HG03039 (cell line): Measurements from ENCODE around the gene CRISPLD2.
"Not testable (repeated sequence)": the region's sequence is repeated elsewhere in the genome, so short reads cannot be mapped to it uniquely, and the experiment has no call there.

ENCODE experiments used
- ATAC-seq: cut with Tn5 transposase; IDR thresholded peaks from one replicate; pipeline ENCODE4 v1.9.1; 2021; ENCODE audit warnings: mild to moderate bottlenecking, moderate library complexity; ENCODE audit not compliant: unreplicated experiment

CRISPLD2 gene

GRCh38 chr16:84821728-84822689 lies 2.2 kb downstream of the CRISPLD2 start:
- ATAC-seq, result no peak

GRCh38 chr16:84822990-84823389 lies 3.2 kb downstream of the CRISPLD2 start:
- no peak for ATAC-seq

DNA sequence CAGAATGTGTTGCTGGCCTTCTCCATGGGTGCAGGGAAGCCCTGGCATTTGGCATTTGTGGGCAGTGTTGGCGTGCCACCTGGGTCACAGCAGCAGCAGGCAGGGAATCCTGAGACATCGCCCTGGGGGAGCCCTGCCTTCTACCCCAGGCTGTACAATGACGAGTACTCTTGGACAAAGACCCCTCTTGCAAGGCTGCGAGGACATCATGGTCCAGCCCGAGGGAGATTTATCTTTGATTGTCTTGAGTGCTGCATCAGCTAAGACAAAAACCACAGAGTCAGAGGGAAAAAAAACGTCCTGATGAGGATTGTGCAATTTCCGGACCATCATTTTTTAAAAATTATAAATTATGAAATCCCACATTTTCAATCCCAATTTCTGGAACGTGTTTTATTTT lies 3.7 kb downstream of the CRISPLD2 start:
- ATAC-seq, result no peak

DNA sequence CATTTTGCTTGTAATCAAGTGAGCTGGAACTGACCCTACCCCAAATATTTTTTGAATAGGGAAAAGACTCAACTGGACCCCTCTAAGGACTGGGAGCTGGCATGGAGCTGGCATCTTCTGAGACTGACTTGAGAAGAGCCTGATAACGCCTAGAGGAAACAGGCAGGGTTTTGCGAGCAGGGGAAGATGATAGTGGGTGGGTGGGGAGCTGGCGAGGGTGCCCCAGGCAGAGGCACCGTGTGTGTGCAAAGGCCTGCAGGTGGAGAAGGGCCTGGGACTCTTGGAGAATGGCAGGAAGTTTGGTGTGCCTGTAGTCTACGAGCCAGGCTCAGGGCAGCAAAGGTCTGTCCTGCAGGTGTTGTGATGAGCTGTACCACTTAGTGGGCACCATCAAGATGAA lies 4.1 kb downstream of the CRISPLD2 start:
- no peak for ATAC-seq

- no peak for ATAC-seq
These were observed 6.2 kb downstream of the CRISPLD2 start for GRCh38 chr16:84825896-84826557.

DNA sequence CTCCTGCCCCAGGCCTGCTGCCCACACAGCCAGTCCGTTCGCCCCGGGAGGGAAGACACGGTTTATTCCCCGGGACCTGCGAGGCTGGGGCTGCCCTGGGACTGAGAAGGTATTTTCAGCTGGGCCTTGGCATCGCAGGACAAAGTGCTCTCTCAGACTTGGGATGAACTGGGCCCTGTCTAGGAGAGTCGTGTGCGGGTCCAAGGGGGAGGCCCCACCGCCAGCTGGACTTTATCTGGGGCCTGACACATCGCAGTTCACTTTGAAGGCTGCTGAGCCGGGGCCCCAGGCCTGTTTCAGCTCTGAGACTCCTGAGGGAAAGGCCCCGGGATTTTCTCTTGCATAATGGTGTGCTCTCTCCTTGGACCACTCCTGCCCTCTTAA lies 6.8 kb downstream of the CRISPLD2 start:
- no peak for ATAC-seq

DNA sequence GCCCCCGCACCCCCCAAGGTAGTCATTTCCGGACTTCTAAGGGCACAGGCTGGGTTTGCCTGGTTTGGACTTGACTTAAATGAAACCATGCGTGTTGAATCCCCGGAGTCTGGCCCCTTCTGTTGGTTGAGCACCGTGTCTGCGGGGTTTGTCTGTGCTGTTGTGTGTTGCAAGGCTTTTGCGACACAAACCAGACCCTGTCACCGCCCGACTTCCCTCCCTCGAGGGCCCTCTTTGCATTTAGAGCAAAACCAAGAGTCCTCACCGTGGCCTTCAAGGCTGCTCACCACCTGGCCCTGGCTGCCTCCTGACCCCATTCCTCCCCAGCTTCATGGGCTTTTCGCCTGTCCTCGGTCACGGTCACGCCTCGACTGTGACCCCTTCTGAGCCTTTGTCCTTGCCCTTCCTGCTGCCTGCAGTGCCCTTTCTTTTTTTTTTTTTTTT lies 7.4 kb downstream of the CRISPLD2 start:
- ATAC-seq, result no peak

DNA sequence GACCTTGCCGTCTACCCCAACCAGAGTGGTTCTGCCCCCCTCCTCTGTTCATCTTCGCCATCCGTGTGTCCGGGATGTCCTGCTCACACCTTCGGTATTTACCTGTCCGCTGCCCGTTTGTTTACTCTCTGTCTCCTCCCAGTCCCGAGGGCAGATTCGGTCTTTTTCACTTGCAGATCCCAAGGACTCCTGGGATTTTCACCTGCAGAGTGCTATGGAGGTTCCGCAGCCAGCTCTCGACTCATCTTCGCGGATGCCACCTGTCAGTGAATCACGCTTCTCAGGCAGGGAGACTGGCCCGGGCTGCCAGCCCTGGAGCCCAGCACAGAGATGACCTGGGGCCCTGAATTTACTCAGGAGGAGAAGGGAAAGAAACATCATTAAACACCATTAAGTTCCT lies 8.1 kb downstream of the CRISPLD2 start:
- ATAC-seq, result no peak

- ATAC-seq, result no peak
These were observed 8.5 kb downstream of the CRISPLD2 start for GRCh38 chr16:84828322-84828721.

DNA sequence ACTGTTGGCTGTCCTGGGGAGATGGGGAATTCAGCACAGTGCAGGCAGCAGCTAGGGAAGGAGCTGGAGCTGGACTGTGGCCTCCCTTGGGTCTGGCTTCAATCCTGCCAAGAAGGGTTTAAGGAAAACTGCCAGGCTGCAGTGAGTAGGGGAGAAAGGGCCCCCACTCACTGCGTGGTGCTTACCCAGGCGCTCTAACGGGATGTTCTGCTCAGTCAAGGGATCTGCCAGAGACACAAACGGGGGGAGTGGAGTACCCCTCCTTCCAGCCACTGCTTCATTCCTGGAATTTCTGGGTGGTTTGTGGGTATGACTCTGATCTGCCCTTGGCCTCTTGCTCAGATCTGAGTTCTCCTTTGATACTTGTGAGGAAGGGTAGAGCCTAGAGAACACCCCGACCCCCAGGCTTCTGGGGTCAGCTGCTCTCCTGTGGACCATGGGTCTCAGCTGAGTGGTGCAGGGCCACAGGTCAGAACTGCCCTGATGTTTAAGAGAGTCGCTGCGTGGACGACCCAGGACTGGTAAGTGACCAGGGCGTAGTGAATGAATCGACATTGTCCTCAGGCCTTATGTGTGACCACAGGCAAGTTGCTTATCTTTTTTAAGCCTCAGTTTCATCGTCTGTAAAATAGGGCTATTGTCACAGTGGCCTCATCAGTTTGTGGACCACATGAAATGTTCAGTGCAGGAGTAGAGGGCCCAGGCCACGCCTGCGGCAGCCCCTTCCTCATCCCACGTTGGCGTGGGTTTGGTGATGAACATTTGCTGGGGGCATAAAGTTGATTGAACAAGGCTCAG lies 9.6 kb downstream of the CRISPLD2 start:
- ATAC-seq, result no peak

DNA sequence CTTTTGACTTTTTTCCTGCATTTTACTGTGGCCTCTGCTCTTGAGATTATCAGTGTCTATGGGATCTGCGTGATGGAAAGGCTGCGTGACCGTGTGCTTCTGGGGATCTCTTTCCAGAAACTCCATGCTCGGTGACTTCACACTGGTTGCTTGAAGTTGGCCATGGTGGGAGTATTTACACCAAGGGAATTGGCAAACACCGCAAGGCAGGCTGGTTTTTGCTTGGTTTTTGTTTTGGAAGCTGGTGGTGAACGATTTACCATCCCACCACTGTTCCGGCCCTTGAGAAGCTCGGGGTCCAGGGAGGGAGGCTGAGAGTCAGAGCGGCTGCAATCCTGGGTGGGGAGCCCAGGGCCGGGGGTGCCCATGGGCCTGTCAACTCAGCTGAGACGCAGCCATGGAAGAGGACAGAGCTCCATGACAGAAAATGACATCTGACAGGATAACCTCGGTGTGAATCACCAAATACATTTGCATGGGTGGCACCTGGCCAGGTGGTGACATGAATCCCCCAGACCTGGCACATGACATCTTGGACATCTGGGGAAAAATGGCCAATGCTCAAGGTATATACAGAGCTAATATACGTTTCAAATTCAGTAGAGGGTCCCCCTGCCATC lies 11.1 kb downstream of the CRISPLD2 start:
- no peak for ATAC-seq

DNA sequence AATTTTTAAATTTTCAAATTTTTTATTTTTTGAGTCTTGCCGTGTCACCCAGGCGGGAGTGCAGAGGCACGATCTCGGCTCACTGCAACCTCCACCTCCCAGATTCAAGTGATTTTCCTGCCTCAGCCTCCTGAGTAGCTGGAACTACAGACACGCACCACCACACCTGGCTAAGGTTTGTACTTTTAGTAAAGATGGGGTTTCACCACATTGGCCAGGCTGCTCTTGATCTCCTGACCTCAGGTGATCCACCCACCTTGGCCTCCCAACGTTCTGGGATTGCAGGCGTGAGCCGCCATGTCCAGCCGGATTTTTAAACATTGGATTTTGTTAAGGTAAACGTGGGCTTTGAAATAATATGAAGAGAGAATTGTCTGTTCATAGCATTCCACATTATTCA lies 11.9 kb downstream of the CRISPLD2 start:
- ATAC-seq, result not testable (repeated sequence)

DNA sequence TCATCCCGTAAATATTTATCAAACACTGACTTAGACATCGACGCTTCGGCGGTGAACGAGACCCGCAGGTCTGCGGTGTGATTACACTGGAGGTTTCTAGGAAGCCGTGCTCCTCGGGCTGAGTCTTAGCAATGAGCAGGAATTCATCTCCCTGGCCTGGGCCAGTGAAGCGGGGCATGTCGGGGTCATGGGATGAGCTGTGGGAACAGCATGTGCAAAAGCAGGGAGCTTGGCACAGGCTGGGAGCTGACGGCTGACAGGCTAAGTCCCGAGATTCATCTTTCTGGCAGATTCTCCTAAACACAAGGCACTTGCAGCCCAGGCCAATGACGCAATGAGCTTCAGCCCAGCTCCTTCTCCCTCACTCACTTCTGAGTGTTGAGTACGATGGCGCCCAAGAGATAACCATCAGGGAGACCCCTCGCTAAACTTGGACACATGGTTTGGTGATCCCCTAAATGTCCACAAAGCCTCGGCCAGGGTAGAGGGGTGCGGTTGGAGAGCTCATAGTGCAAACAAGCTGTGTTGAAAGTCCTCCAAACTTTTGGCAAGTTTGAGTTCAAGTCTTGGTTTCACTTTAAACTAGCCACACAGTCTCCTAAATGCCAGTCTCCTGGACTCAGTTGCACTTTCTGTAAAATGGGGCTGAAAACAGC lies 12.8 kb downstream of the CRISPLD2 start:
- ATAC-seq, result no peak

DNA sequence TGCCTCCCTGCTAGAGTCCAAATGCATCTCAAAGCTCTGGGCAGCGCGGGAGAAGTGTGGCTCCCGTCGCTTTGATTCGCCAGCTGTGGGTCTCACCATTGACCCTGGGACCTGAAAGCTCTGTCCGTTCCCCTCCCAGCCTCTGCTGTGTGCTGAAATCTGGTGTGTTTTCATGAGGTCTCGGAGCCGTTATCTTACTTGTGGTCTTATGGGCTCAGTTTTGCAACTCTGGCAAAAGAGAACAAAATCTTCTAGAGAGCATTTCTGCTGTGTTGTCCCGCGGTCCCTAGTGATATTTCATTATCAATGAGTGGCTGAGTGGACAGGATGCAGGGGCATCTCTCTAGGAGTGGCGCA lies 13.3 kb downstream of the CRISPLD2 start:
- ATAC-seq, result no peak

DNA sequence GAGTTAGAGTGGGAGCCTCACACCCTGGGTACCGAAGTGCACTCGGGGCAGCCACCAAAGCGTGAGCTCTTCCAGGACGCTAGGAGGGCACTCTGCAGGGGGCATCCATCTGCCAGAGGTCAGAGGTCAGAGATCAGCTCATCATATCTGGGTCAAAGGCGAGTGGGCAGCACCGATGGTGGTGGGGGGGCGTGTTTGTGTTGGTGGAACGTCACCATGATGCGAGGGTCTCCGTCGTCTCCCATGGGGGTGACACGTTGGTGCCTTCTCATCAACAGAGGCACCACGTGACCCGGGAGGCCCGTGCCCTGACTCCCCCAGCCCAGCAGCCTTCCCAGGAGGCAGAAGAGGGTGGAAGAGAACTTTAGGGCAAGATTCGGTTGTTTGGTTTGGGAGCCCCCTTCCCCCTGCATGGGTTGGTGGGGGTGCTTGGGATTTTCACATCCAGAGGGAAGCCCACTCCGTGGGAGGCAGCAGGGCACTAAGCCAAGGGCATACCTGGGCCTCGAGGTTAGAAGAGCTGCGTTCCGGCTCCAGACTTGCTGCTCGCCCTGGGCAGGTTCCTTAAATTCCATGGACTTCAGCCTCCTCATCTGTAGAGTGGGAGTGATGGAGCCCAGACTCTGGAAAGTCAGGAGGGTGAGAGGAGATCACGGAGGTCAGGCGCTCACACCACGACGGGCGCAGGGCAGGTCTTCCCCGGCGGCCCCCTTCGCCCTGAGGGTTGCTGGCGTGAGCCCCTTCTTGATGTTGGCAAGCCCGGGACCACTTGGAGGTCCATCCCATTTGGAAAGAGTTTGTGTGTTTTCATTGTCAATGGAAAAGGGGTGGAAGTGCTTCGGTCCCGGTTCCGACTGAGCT lies 14.0 kb downstream of the CRISPLD2 start:
- ATAC-seq, result no peak

GRCh38 chr16:84834403-84834772 lies 14.6 kb downstream of the CRISPLD2 start:
- ATAC-seq, result no peak

DNA sequence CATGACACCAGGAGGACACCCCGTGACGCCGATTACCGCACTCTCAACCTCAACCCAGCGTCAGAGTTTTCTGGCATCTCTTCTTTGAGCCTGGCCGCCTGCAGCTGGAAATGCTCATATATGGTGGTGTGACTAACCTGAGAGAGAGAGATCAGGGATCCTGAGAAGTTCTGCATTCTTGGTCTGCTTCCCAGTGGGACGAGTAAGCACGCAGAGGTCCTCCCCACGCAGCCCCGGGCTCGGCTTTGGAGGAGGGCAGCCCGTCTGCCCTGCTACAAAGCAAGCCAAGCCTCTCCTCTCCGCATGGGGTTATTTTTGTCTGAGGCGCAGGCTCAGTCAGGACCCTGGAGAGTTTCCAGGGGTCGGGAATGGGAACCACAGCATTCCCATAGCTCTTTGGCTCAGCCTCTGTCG lies 16.5 kb downstream of the CRISPLD2 start:
- ATAC-seq, result no peak

DNA sequence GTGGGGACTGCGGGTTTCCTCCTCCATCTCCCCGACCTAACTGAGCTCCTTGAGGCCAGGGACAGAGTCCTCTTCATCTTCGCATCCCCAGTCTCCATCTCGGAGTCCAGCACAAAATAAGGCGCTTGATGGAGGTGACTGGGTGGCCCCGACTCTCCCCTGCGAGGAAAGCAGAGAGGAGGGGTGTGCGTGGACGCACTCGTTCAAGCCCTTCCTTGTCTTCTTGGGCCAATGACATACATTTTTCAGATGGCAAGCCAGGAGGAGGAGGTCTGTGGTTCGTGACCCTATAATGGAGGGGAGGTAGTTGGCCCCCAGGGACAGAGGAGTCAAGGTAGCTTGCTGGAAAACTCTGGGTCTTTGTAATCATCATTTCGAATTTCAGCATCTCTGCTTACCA lies 17.2 kb downstream of the CRISPLD2 start:
- no peak for ATAC-seq

- no peak for ATAC-seq
These were observed 18.7 kb downstream of the CRISPLD2 start for GRCh38 chr16:84838383-84838948.
